ENCODE measurements around the gene GMPS.
"Not testable (repeated sequence)": the region's sequence is repeated elsewhere in the genome, so short reads cannot be mapped to it uniquely, and the experiment has no call there.

Gene GMPS

GRCh38 chr3:155870133-155870944 is at the start of gene GMPS:
Gene GMPS, plus strand, starts transcription at chr3:155870650. Its CDS starts 221 bp downstream, at chr3:155870871.
- peaks cover 17% of the 10 kb centered on the region for H3K36me3 Mint-ChIP-seq (ENCODE audit: low read depth)
- peaks cover 35% of the 10 kb centered on the region for H3K4me1 Mint-ChIP-seq
- peak within 1 kb of the TSS; percentile 99 for H3K4me3 Mint-ChIP-seq
- peak; percentile 97 for DNase-seq
- H3K27ac Mint-ChIP-seq: peak within 1 kb of the TSS; percentile 99
- H3K27me3 Mint-ChIP-seq (ENCODE audit: low read depth, poor library complexity): no peaks in the 10 kb centered on the region
- H3K9me3 Mint-ChIP-seq: no peaks in the 10 kb centered on the region
- TF ChIP-seq, protein P1, sequence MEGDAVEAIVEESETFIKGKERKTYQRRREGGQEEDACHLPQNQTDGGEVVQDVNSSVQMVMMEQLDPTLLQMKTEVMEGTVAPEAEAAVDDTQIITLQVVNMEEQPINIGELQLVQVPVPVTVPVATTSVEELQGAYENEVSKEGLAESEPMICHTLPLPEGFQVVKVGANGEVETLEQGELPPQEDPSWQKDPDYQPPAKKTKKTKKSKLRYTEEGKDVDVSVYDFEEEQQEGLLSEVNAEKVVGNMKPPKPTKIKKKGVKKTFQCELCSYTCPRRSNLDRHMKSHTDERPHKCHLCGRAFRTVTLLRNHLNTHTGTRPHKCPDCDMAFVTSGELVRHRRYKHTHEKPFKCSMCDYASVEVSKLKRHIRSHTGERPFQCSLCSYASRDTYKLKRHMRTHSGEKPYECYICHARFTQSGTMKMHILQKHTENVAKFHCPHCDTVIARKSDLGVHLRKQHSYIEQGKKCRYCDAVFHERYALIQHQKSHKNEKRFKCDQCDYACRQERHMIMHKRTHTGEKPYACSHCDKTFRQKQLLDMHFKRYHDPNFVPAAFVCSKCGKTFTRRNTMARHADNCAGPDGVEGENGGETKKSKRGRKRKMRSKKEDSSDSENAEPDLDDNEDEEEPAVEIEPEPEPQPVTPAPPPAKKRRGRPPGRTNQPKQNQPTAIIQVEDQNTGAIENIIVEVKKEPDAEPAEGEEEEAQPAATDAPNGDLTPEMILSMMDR (IDR thresholded peaks at IDR 0.05): no peak

GRCh38 chr3:155828490-155829098 is 41.9 kb upstream of the GMPS start:
- H3K9me3 Mint-ChIP-seq; DNase-seq; H3K4me3 Mint-ChIP-seq; H3K27me3 Mint-ChIP-seq (ENCODE audit: low read depth, poor library complexity); H3K4me1 Mint-ChIP-seq; H3K27ac Mint-ChIP-seq: not testable (repeated sequence)
- peaks cover 31% of the 10 kb centered on the region for H3K36me3 Mint-ChIP-seq (ENCODE audit: low read depth)

DNA sequence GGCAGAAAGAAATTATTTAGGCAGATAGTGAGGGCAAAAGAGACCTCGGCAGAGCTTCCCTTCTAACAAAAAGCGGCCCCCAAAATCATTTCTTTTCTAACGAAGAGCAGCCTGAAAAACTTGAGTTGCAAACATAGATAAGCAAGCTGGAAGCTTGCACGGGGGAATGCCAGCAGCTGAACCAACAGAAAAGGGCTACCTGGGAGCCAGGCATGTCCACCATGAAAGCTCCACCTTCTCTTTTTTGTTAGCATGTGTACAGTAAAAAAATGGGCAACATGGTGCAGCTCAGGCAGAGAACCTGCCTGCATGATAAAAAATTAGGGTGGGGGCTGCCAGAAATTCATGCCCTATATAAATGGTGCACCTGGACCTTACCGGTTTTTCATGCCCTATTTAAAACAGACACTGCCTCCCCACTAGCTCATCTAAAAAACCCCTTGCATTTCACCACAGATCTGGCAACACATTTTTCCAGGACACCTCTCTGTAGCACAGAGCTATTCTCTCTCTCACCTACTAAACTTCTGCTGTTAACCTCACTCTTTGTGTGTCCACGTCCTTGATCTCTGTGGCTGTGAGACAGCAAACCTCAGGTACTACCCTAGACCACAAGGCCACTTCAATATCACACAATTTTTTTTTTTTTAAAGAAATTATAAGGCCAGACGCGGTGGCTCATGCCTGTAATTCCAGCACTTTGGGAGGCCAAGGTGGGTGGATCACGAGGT is 34.9 kb upstream of the GMPS start:
- H3K27ac Mint-ChIP-seq: no peak overlapping the region
- TF ChIP-seq, protein P1 (IDR thresholded peaks at IDR 0.05): no peak
- no peak overlapping the region for H3K4me3 Mint-ChIP-seq
- no peaks in the 10 kb centered on the region for H3K27me3 Mint-ChIP-seq (ENCODE audit: low read depth, poor library complexity)
- no peaks in the 10 kb centered on the region for H3K4me1 Mint-ChIP-seq
- H3K9me3 Mint-ChIP-seq: no peaks in the 10 kb centered on the region
- no peak for DNase-seq
- H3K36me3 Mint-ChIP-seq (ENCODE audit: low read depth): peaks cover 24% of the 10 kb centered on the region

GRCh38 chr3:155843569-155843968 is 26.9 kb upstream of the GMPS start:
- no peak for DNase-seq
- H3K36me3 Mint-ChIP-seq (ENCODE audit: low read depth): peaks cover 14% of the 10 kb centered on the region
- TF ChIP-seq, protein P1 (IDR thresholded peaks at IDR 0.05): no peak
- no peak overlapping the region for H3K27ac Mint-ChIP-seq
- no peaks in the 10 kb centered on the region for H3K9me3 Mint-ChIP-seq
- no peaks in the 10 kb centered on the region for H3K27me3 Mint-ChIP-seq (ENCODE audit: low read depth, poor library complexity)
- H3K4me3 Mint-ChIP-seq: no peak overlapping the region
- H3K4me1 Mint-ChIP-seq: peaks cover 9% of the 10 kb centered on the region

DNA sequence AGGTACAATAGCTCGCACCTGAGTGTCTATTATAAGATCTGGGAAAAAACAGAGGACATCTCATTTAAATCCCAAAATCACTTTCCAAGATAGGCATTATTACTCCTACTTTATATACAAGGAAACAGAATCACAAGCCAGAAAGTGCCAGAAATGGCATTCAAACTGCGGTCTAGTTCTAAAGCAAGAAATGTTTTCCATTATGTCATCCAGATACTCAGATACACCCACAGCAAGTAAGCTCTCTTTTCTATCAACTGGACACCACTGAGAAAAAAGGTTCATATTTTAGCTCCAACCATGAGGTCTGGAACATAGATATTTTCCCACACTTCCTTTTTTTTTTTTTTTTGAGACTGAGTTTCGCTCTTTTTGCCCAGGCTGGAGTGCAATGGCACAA is 24.3 kb upstream of the GMPS start:
- Mint-ChIP-seq H3K4me3 (no peak overlapping the region), H3K27me3 (ENCODE audit: low read depth, poor library complexity) (no peaks in the 10 kb centered on the region), H3K4me1 (peaks cover 14% of the 10 kb centered on the region), H3K9me3 (no peaks in the 10 kb centered on the region), H3K27ac (no peak overlapping the region), H3K36me3 (ENCODE audit: low read depth) (peaks cover 20% of the 10 kb centered on the region)
- no peak for DNase-seq
- TF ChIP-seq, protein P1 (IDR thresholded peaks at IDR 0.05): no peak

GRCh38 chr3:155847993-155848392 is 22.5 kb upstream of the GMPS start:
- TF ChIP-seq, protein P1 (IDR thresholded peaks at IDR 0.05): no peak
- Mint-ChIP-seq H3K4me1 (peaks cover 30% of the 10 kb centered on the region), H3K27ac (no peak overlapping the region), H3K4me3 (no peak overlapping the region), H3K9me3 (no peaks in the 10 kb centered on the region), H3K27me3 (ENCODE audit: low read depth, poor library complexity) (no peaks in the 10 kb centered on the region), H3K36me3 (ENCODE audit: low read depth) (peaks cover 19% of the 10 kb centered on the region)
- no peak for DNase-seq

DNA sequence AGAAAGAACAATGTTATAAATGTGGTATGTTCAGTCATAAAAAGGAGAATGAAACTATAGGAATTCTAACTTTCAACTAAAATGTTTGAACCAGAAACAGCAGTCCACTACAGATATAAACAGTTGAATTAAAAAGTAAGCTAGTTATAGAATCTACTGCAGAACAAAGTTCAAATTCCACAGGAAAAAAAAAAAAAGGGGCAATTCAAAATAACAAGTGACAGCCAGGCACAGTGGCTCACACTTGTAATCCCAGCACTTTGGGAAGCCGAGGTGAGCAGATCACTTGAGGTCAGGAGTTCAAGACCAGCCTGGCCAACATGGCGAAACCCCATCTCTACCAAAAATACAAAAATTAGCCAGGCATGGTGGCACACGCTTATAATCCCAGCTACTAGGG is 21.0 kb upstream of the GMPS start:
- peaks cover 35% of the 10 kb centered on the region for H3K4me1 Mint-ChIP-seq
- not testable (repeated sequence) for DNase-seq; H3K27me3 Mint-ChIP-seq (ENCODE audit: low read depth, poor library complexity); H3K27ac Mint-ChIP-seq; H3K4me3 Mint-ChIP-seq; H3K9me3 Mint-ChIP-seq
- H3K36me3 Mint-ChIP-seq (ENCODE audit: low read depth): peaks cover 19% of the 10 kb centered on the region

Measured in nephron progenitor cell (in vitro differentiated cells).